A549 treated with dexamethasone at 1 μM for 4 hours (cell line): ENCODE results near the gene VWA5B1. TPM values are rescaled to one million over a fixed set of nuclear protein-coding genes. Genes with fewer than 3 reads are reported as not detected.

Source experiments
- total RNA-seq: library from RNA; stranded (reverse); fragments of 200-300 nt; extraction: Qiagen RNA extraction; gene quantifications from 5 replicates; pipeline ENCODE4 v1.2.3, GENCODE V29; 2022

The VWA5B1 gene
- not detected in 5 replicates for total RNA-seq

DNA sequence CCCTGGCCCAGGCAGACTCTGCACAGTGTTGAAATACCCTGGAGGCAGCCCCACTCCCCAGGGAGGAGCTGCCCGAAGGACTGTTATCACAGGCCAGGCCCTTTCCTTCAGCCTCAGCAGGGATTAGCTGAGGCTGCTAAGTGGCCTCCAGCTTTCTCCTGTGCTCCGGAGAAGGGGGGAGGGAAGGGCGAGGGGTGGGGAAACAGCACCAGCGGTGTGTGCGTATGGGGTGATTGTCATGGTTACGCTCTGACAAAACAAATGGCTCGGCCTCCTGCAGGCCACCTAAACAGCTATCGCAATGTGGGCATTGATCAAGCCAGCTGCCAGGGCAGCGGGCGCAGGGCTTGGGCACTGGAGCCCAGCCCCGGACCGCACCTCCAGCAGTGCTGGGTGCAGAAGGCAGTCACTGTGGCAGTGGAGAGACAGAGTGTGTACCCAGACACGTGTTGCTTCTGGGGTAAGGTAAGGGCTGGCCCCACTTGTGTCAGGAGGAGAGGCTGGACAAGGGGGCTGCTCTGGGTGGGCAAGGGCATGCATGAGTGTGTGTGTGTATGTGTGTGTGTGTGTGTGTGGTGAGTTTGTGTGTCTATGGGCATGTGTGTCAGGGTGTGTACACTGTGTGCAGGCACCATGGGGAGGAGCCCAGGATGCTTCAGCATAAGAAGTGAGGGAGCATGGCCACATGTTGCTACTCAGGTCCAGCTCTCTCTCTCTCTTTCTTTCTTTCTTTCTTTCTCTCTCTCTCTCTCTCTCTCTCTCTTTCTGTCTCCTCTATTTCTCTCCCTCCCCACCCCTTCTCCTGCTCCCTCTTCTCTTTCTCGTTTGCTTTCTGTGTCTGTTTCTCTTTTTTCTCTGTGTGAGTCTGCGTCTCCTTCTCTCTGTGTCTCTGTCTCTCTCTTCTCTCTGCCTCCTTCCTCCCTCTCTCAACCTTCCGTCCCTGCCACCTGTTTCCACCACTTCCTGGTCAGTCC lies at the start of gene VWA5B1:
Gene VWA5B1 (plus strand): TSS at position 252 of the 974 bp plus-strand sequence. CDS start 19,727 bp downstream, outside the sequence.

Other genes starting within 250 kb of the VWA5B1 start
- gene PLA2G5, start 220.7 kb upstream of the VWA5B1 start, total RNA-seq, result not detected in 5 replicates
- 0.05 TPM in 1 of 5 replicates, not detected in the others for gene PLA2G2D, start 171.3 kb upstream of the VWA5B1 start, total RNA-seq
- gene PLA2G2F, start 151.6 kb upstream of the VWA5B1 start, total RNA-seq, result not detected in 5 replicates
- 0.01 to 0.02 TPM in 2 of 5 replicates, not detected in the others for gene UBXN10, start 104.8 kb upstream of the VWA5B1 start, total RNA-seq
- gene PLA2G2C, start 104.4 kb upstream of the VWA5B1 start, total RNA-seq, result not detected in 5 replicates
- 58.6 to 71.5 TPM (median 66.4 TPM) in 5 replicates for gene CAMK2N1, start 195.3 kb downstream of the VWA5B1 start, total RNA-seq
- 39.8 to 44.8 TPM (median 44.0 TPM) in 5 replicates for gene MUL1, start 217.3 kb downstream of the VWA5B1 start, total RNA-seq